ENCODE measurements around the gene ZNF416. TPM values are rescaled to one million over a fixed set of nuclear protein-coding genes. Genes with fewer than 3 reads are reported as not detected.

The ZNF416 gene
- total RNA-seq, 2 donors from 2014 or later, result 4.8 to 5.6 TPM

DNA sequence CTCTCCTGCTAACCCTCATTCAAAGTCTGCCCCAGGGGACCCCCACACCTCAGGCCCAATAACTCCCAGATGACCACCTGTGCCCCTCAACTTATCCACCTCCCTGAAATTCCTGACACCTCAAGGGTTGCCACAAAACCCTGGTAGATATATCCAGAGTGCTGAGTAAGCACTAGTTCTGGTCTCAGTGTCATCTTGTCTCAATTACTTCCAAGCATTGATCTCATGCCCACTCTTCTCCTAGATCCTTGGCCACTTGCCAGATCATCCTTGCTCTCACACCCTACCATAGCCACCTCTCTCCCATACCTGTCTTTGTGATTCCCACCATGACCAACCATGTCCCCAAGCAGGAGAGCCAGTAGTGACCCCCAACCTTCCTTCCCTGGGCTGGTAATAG lies 2.0 kb downstream of the ZNF416 start:
- peaks cover 4% of the 10 kb centered on the region for H3K4me1 ChIP-seq (replicated peaks)
- H3K27me3 ChIP-seq (replicated peaks; ENCODE audit: insufficient read depth), result no peaks in the 10 kb centered on the region
- no peak for DNase-seq (ENCODE audit: low spot score)
- H3K27ac ChIP-seq, result no peak overlapping the region
- TF ChIP-seq POLR2AphosphoS5 (IDR thresholded peaks at IDR 0.05), result no peak
- TF ChIP-seq, protein P1, sequence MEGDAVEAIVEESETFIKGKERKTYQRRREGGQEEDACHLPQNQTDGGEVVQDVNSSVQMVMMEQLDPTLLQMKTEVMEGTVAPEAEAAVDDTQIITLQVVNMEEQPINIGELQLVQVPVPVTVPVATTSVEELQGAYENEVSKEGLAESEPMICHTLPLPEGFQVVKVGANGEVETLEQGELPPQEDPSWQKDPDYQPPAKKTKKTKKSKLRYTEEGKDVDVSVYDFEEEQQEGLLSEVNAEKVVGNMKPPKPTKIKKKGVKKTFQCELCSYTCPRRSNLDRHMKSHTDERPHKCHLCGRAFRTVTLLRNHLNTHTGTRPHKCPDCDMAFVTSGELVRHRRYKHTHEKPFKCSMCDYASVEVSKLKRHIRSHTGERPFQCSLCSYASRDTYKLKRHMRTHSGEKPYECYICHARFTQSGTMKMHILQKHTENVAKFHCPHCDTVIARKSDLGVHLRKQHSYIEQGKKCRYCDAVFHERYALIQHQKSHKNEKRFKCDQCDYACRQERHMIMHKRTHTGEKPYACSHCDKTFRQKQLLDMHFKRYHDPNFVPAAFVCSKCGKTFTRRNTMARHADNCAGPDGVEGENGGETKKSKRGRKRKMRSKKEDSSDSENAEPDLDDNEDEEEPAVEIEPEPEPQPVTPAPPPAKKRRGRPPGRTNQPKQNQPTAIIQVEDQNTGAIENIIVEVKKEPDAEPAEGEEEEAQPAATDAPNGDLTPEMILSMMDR (IDR thresholded peaks at IDR 0.05), result no peak
- TF ChIP-seq POLR2A (IDR thresholded peaks at IDR 0.05), result no peak
- peaks cover 12% of the 10 kb centered on the region for H3K9me3 ChIP-seq
- H3K36me3 ChIP-seq, result peaks cover 12 to 47% of the 10 kb centered on the region in 2 donors
- no peak overlapping the region for H3K4me3 ChIP-seq
- intact Hi-C loops (cut with DNase I), result loop anchor here (10.0 kb wide), 1 partner anchor 578 kb away; the partner anchor contains the start of gene ZNF329

DNA sequence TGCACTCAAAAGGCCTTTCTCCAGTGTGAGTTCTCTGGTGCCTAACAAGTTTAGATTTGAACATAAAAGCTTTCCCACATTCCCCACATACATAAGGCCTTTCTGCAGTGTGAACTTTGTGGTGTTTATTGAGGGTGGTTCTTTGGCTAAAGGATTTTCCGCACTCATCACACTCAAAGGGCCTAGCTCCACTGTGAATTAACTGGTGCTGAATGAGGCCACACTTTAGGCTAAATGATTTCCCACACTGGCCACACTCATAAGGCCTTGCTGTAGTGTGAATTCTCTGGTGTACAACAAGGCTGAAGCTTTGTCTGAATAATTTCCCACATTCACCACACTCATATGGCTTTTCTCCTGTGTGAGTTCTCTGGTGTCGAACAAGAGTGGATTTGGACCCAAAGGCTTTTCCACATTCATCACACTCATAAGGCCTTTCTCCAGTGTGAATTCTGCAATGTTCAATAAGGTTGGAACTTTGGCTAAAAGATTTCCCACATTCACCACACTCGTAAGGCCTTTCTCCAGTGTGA lies 6.2 kb downstream of the ZNF416 start:
- intact Hi-C loops (cut with DNase I), result loop anchor here (10.0 kb wide), 1 partner anchor 582 kb away; the partner anchor contains the start of gene ZNF329
- peaks cover 12% of the 10 kb centered on the region for H3K9me3 ChIP-seq
- no peak for DNase-seq (ENCODE audit: low spot score)
- no peaks in the 10 kb centered on the region for H3K27me3 ChIP-seq (replicated peaks; ENCODE audit: insufficient read depth)
- TF ChIP-seq, protein P1 (IDR thresholded peaks at IDR 0.05), result no peak
- TF ChIP-seq POLR2AphosphoS5 (IDR thresholded peaks at IDR 0.05), result no peak
- TF ChIP-seq POLR2A (IDR thresholded peaks at IDR 0.05), result no peak
- no peak overlapping the region for H3K4me3 ChIP-seq
- 97% methylated on average over 3 of the region's 3 CpGs for WGBS
- H3K36me3 ChIP-seq, result peaks cover 12 to 47% of the 10 kb centered on the region in 2 donors
- H3K4me1 ChIP-seq (replicated peaks), result no peaks in the 10 kb centered on the region
- no peak overlapping the region for H3K27ac ChIP-seq

DNA sequence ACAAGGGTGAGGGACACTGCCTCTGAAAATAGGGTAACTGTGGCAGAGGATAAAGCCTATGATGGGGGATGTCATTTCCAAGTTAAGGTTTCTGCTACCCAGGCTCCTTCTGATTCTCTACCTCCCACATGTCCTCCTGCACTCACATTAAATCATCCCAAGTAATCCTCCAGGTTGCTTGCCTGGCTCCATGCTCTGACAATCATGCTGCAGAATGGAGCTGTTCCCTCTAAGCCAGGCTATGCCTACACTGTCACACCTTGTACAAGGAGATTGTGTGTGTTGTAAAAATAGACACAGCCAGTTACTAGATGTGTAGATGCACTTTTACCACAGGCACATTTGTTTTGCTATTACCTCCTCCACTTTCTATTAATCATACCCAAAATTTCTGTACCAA lies 8.0 kb downstream of the ZNF416 start:
- H3K4me3 ChIP-seq, result no peak overlapping the region
- H3K4me1 ChIP-seq (replicated peaks), result no peaks in the 10 kb centered on the region
- H3K27me3 ChIP-seq (replicated peaks; ENCODE audit: insufficient read depth), result no peaks in the 10 kb centered on the region
- TF ChIP-seq POLR2AphosphoS5 (IDR thresholded peaks at IDR 0.05), result no peak
- H3K27ac ChIP-seq, result no peak overlapping the region
- DNase-seq (ENCODE audit: low spot score), result no peak
- H3K36me3 ChIP-seq, result peaks cover 12 to 39% of the 10 kb centered on the region in 2 donors
- intact Hi-C loops (cut with DNase I), result loop anchor here (10.0 kb wide), 1 partner anchor 584 kb away; the partner anchor contains the start of gene ZNF329
- H3K9me3 ChIP-seq, result peaks cover 12% of the 10 kb centered on the region

DNA sequence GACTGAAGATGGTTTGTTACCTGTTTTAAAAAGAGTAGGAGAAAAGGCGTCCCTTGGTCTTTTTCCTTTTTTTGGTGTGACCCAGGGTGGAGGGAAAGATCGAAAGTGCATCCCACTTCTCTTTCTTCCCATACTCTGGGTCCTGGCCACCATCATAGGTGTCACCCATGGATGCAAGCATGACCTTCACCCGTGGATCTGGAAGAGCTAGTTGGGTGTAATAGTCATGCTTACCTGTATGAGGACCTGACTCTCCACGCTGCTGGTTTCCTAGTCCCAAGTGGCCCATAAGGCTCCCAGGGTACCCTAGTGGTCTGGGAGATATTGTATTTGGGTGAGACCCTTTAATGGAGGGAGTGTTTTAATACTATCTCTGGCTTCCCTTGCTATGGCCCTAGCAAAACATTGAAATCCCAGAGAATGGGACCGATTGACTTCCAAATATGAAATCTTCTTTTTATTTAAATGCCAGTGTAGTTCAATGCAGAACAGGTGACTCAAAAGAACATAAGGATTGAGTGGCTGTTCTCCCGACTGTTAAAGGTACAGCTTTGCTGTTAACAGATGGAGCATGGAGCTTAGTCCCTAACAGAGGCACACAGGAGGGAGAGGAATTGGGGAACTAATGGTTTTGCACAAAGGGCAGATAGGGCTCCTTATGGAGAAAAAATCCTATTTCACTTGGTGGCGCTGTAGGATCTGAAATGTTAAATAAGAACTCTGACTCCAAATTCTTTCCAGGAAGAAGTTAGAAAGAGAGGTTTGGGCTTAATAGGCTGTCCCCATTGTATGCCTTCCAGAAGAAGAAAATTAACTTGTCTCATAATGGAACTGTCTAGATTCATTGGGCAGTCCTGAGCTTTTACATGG lies 12.1 kb downstream of the ZNF416 start:
- intact Hi-C loops (cut with DNase I), result no loop called here
- H3K9me3 ChIP-seq, result no peaks in the 10 kb centered on the region

DNA sequence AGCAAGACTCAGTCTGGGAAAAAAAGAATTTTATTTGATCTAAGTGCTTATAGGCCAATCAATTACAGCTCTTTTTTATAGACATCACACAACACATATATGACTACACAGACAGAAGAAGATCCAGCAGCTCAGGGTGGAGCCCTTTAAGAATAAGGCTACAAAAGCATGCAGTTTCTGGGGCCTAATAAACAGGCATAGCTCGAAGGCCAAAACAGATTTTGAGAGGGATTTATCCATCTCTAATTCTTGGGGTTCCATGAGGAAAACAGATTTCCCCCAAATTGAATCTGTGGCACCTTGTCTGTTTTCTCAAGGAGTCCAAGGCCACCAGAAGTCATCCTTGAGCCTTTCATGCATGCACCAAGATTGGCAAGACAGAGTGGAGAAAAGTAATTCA lies 15.2 kb downstream of the ZNF416 start:
- no peaks in the 10 kb centered on the region for H3K36me3 ChIP-seq
- 55% methylated on average over 1 of the region's 1 CpG for WGBS
- H3K9me3 ChIP-seq, result no peaks in the 10 kb centered on the region

More for the DNA sequence above, 12.1 kb downstream of the ZNF416 start:
- H3K27ac ChIP-seq, result no peak overlapping the region
- no peak for TF ChIP-seq POLR2A (IDR thresholded peaks at IDR 0.05)
- TF ChIP-seq, protein P1 (IDR thresholded peaks at IDR 0.05), result no peak
- no peak for TF ChIP-seq POLR2AphosphoS5 (IDR thresholded peaks at IDR 0.05)
- 55% methylated on average over 7 of the region's 7 CpGs for WGBS
- no peaks in the 10 kb centered on the region for H3K27me3 ChIP-seq (replicated peaks; ENCODE audit: insufficient read depth)
- H3K4me3 ChIP-seq, result no peak overlapping the region
- no peak for DNase-seq (ENCODE audit: low spot score)
- H3K36me3 ChIP-seq, result no peaks in the 10 kb centered on the region
- no peaks in the 10 kb centered on the region for H3K4me1 ChIP-seq (replicated peaks)

More for the DNA sequence above, 15.2 kb downstream of the ZNF416 start:
- no peak overlapping the region for H3K27ac ChIP-seq
- H3K4me3 ChIP-seq, result no peak overlapping the region
- no peaks in the 10 kb centered on the region for H3K27me3 ChIP-seq (replicated peaks; ENCODE audit: insufficient read depth)
- no peak for DNase-seq (ENCODE audit: low spot score)
- intact Hi-C loops (cut with DNase I), result no loop called here
- TF ChIP-seq, protein P1 (IDR thresholded peaks at IDR 0.05), result no peak
- TF ChIP-seq POLR2A (IDR thresholded peaks at IDR 0.05) (no peak), POLR2AphosphoS5 (IDR thresholded peaks at IDR 0.05) (no peak)
- no peaks in the 10 kb centered on the region for H3K4me1 ChIP-seq (replicated peaks)
